Activated T-helper 2 cell treated with anti-CD3 and anti-CD28 coated beads, Interferon-gamma antibody, Interleukin-2, Interleukin-4, amounts not matched to agents 10 μg/mL and 5 μg/mL and 100 μg/mL, durations not matched to agents 14 hours and 24 hours and 36 hours (primary cell): ENCODE measurements around the gene ZC3H6. TPM values are rescaled to one million over a fixed set of nuclear protein-coding genes. Genes with fewer than 3 reads are reported as not detected.
A peak's percentile ranks its signal among the peaks of the same experiment; 100 is the strongest.
"Not testable (repeated sequence)": the region's sequence is repeated elsewhere in the genome, so short reads cannot be mapped to it uniquely, and the experiment has no call there.

ENCODE experiments used
- DNase-seq: peaks from one replicate; pipeline ENCODE4 v3.0.0; 2021; ENCODE audit warnings: low spot score
- H3K27ac Mint-ChIP-seq: one replicate; pipeline ENCODE4 v1.8.0; 2021; ENCODE audit warnings: mixed read lengths
- H3K27me3 Mint-ChIP-seq: one replicate; pipeline ENCODE4 v1.8.0; 2021; ENCODE audit warnings: low read depth, mixed read lengths
- H3K36me3 Mint-ChIP-seq: one replicate; pipeline ENCODE4 v1.8.0; 2021; ENCODE audit warnings: low read depth, mixed read lengths
- H3K4me1 Mint-ChIP-seq: one replicate; pipeline ENCODE4 v1.8.0; 2021; ENCODE audit warnings: low read depth, mixed read lengths
- H3K4me3 Mint-ChIP-seq: one replicate; pipeline ENCODE4 v1.8.0; 2021; ENCODE audit warnings: low read depth, mild to moderate bottlenecking, moderate library complexity, mixed read lengths
- H3K9me3 Mint-ChIP-seq: one replicate; pipeline ENCODE4 v1.8.0; 2021; ENCODE audit warnings: mixed read lengths
- intact Hi-C: fragments of 100-400 bp; cut with micrococcal nuclease; formaldehyde crosslinking; loops from one replicate; pipeline ENCODE4 v1.15.1; 2023
- total RNA-seq: library from RNA; stranded (reverse); gene quantifications from 2 replicates; pipeline ENCODE4 v1.2.3, GENCODE V29; 2022

The ZC3H6 gene
- total RNA-seq, 1 donor from 2014 or later: 8.2 TPM

DNA sequence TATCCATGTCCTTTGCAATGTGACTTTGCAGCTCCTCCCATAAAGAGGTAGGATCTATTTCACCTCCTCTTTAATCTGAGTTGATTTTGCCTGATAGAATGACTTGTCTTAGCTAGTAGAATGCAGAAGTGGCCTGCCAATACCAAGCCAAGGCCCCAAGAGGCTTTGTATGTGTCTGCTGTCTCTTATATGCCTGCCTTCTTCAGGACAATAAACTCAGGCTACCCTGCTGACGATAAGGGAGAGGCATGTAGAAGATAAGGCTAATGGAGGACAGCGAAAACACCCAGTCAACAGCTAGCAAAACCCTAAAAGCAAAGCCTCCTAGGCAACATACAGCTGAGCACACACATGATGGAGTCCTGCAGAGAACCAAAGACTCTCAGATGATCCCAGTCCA is 18.7 kb upstream of the ZC3H6 start:
- DNase-seq: no peak
- intact Hi-C loops: loop anchor here (5.0 to 10.0 kb wide), 3 partner anchors 286 to 372 kb away; partner anchors contain the start of genes ANAPC1, CHCHD5 and POLR1B
- Mint-ChIP-seq H3K36me3 (peaks cover 6% of the 10 kb centered on the region), H3K9me3 (no peaks in the 10 kb centered on the region), H3K27ac (no peak overlapping the region), H3K4me3 (no peak overlapping the region), H3K4me1 (peaks cover 27% of the 10 kb centered on the region), H3K27me3 (no peaks in the 10 kb centered on the region)

DNA sequence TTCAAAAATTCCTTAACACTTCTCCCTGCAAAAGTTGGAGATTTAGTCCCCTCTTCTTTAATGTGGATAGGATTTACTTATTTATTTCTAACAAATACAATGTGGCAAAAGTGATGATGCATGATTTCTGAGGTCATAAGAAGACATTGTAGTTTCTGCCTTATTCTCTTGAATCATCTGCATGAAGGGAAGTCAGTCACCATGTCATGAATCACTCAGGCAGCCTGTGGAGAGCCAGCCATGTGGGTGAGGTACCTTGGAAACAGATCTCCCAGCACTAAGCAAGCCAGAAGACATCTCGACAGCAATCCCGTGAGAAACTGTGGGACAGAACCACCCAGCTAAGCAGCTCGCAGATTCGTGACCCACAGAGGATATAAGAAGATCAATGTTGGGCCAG is 17.8 kb upstream of the ZC3H6 start:
- no peaks in the 10 kb centered on the region for H3K27me3 Mint-ChIP-seq
- H3K4me3 Mint-ChIP-seq: no peak overlapping the region
- intact Hi-C loops: loop anchor here (5.0 to 10.0 kb wide), 3 partner anchors 285 to 373 kb away; partner anchors contain the start of genes ANAPC1, CHCHD5 and POLR1B
- peak overlapping the region; percentile 31 for H3K27ac Mint-ChIP-seq
- peaks cover 27% of the 10 kb centered on the region for H3K4me1 Mint-ChIP-seq
- peaks cover under 1% of the 10 kb centered on the region for H3K9me3 Mint-ChIP-seq
- peaks cover 6% of the 10 kb centered on the region for H3K36me3 Mint-ChIP-seq
- no peak for DNase-seq

DNA sequence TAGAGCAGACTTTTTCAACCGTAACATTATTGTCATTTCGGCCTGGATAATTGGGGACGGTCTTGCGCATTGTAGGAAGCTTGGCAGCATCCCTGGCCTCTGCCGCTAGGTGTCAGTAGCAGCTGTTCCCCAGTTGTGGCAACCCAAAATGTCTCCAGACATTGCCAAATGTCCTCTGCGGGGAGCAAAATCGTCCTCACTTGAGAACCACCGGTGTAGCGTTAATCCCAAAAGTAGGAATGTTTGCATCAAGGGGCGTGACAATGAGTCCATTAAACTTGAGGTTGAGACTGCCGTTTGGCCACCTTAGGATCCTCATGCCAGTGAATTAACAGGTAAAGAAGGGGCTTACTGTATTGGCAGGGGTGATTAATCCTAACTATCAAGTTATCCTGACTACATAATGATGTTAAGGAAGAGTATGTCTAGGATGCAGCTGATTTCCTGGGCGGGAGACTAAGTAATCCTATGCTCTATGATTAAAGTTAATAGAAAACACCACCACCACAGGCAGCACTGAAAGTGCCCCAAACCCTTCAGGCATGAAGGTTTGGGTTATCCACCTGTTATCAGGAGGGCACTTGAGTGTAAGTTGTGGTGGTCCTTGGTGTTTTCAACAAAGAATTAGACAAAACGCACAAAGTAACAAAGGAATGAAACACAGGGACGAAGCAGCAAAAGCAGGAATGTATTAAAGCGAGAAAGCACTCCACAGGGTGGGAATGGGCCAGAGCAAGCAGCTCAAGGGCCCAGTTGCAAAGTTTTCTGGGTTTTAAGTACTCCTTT is 15.7 kb upstream of the ZC3H6 start:
- H3K9me3 Mint-ChIP-seq: peaks cover 6% of the 10 kb centered on the region
- H3K27me3 Mint-ChIP-seq: peaks cover 1% of the 10 kb centered on the region
- peak overlapping the region; percentile 61 for H3K27ac Mint-ChIP-seq
- H3K4me3 Mint-ChIP-seq: peak overlapping the region; percentile 0
- peak; percentile 72 for DNase-seq
- intact Hi-C loops: loop anchor here (1.0 to 10.0 kb wide), 5 partner anchors 16 to 375 kb away; partner anchors contain the start of genes ANAPC1, CHCHD5, POLR1B and ZC3H6
- H3K36me3 Mint-ChIP-seq: no peaks in the 10 kb centered on the region
- peaks cover 15% of the 10 kb centered on the region for H3K4me1 Mint-ChIP-seq

DNA sequence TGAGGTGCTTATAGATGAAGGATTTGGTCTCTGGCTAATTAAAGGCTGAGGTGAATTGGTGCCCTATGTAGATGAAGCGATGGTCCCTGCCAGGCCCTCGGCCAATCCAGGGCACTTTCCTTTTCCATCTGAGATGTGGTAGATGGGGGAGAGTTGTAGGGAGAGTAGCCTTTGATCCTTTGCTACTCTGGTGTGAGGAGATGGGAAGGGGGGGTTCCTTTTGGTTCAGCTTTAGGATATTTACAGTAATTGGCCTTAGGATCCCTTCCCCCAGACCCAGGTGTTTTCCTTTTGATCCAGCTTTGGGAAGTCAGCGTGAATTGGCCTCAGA is 15.1 kb upstream of the ZC3H6 start:
- Mint-ChIP-seq H3K4me3 (no peak overlapping the region), H3K9me3 (peaks cover 6% of the 10 kb centered on the region), H3K27ac (no peak overlapping the region), H3K4me1 (peaks cover 15% of the 10 kb centered on the region), H3K27me3 (peaks cover 3% of the 10 kb centered on the region), H3K36me3 (no peaks in the 10 kb centered on the region)
- no peak for DNase-seq
- intact Hi-C loops: no loop called here

DNA sequence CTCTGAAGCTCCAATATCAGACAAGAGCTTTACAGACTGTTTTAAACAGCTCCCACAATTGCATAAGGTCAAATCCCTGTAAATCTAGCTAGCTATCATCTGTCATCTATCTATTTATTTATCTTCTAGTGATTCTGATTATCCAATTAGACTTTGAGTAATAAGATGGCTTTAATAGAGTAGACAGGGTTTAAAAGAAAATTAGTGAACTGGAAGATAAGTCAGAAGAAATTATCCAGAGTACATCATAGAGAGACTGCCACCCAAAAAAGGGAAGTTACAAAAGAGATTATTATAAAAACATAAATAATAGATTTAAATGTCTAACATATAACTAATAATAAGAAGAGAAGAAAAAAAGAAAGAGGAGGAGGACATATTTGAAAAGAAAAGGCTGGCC is 12.5 kb upstream of the ZC3H6 start:
- H3K9me3 Mint-ChIP-seq: peaks cover 6% of the 10 kb centered on the region
- H3K4me3 Mint-ChIP-seq: no peak overlapping the region
- no peaks in the 10 kb centered on the region for H3K36me3 Mint-ChIP-seq
- DNase-seq: no peak
- peaks cover 14% of the 10 kb centered on the region for H3K4me1 Mint-ChIP-seq
- H3K27me3 Mint-ChIP-seq: peaks cover 3% of the 10 kb centered on the region
- no peak overlapping the region for H3K27ac Mint-ChIP-seq
- intact Hi-C loops: no loop called here

DNA sequence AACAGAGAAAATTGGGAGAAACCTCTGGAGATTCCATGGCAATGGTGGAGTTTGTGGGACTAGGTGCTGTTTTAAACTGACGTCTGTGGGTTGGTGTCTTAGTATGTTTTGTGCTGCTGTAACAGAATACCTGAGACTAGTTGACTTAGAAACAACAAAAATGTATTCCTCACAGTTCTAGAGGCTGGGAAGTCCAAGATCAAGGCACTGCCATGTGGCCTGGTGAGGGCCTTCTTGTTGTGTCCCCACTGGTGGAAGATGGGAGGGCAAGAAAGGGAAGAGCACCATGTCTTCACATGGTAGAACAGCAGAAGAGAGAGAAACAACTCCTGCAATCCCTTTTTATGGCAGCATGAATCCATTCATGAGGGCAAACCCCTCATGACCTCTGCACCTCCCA is 6.8 kb upstream of the ZC3H6 start:
- Mint-ChIP-seq H3K36me3 (peaks cover 3% of the 10 kb centered on the region), H3K4me1 (peaks cover 6% of the 10 kb centered on the region), H3K4me3 (no peak overlapping the region), H3K9me3 (peaks cover 9% of the 10 kb centered on the region), H3K27ac (no peak overlapping the region), H3K27me3 (peaks cover 1% of the 10 kb centered on the region)
- no peak for DNase-seq
- intact Hi-C loops: no loop called here

DNA sequence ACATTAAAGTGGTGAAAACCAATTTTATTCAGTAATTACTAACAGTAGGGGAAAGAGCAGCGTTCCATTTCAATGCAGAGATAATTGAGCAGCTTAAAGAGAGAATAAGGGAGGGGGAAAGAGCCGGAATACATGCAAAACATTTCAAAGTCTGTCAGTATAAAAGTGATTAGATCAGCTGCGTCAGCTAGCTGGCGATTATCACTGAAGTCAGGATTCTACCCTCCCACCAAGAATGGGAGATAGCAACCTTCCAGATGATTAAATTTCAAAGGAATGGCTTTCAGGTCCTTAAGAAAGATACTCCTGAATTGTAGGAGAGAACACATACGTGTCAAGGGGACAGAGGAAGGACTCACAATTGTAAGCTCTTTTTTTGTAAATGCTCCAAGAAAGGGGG is 2.7 kb upstream of the ZC3H6 start:
- Mint-ChIP-seq H3K27me3 (no peaks in the 10 kb centered on the region), H3K4me3 (peak overlapping the region; percentile 10), H3K27ac (no peak overlapping the region), H3K9me3 (peaks cover 9% of the 10 kb centered on the region), H3K36me3 (peaks cover 3% of the 10 kb centered on the region), H3K4me1 (peaks cover 10% of the 10 kb centered on the region)
- DNase-seq: no peak
- intact Hi-C loops: no loop called here

DNA sequence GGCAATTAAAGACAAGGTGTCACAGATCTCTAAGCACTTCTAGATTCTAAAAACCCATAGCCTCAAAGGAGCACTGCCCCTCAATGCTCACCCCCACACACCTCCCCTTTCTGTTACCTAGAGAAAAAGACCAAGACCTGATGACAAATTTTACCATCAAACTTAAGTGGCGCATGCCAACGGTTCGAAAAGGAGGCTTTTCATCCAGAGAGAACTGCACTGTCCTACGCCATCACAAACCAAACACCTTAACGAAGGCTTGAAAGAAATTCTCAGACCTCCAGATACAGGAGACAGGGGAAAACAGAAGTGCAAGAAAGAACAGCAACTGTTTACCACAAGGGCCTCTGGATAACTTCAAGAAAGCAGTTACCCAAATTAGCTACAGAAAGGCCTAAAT is 2.0 kb upstream of the ZC3H6 start:
- Mint-ChIP-seq H3K9me3 (peaks cover 3% of the 10 kb centered on the region), H3K4me3 (no peak overlapping the region), H3K27ac (no peak overlapping the region), H3K4me1 (peaks cover 10% of the 10 kb centered on the region), H3K36me3 (peaks cover 3% of the 10 kb centered on the region), H3K27me3 (no peaks in the 10 kb centered on the region)
- intact Hi-C loops: no loop called here
- DNase-seq: no peak

DNA sequence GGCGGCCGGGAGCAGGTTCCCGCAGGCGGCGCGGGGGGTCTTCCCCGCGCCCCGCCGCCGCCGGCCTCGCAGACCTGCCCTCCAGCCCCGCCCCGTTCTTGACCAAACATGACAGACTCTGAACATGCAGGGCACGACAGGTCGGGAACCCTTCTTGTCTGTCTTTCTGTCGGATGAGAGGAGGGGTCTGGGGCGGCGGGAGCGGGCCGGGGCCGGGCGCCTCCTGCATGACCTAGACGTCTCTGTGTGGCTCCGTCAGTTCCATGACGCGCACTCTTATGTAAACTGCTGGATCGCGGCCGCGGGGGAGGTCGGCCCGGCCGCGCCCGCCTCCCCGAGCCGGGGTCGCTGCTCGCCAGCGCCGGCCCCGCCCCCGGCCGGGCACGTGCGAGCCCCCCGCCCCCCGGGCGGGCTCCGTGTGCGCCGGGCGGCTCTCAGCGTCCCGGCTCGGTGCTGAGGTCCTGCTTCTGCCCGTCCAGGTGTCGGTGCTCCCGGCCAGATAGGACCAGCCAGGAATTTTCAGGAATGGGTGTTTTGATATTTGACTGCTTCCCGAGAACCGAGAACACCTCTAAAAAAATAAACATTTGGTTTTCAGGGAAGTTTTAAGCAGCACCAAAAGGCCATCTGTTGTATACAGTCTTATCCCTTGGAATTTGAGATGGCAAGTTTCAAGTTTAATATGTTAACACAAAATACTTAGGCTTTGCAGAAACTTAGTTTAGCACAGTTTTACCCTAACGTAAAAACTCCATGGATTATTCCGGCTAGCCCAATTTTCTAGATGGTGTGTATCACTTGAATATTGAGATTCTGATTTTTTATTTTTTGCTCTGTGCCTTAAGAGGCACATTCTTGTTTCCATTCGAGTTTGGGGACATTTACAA is 733 bp downstream of the ZC3H6 start:
- DNase-seq: peak; percentile 74
- H3K4me1 Mint-ChIP-seq: peaks cover 10% of the 10 kb centered on the region
- H3K4me3 Mint-ChIP-seq: peak overlapping the region; percentile 93
- H3K27me3 Mint-ChIP-seq: no peaks in the 10 kb centered on the region
- intact Hi-C loops: loop anchor here (1.0 to 5.0 kb wide), 6 partner anchors 17 to 394 kb away; partner anchors contain the start of genes ANAPC1, CHCHD5 and TTL
- no peaks in the 10 kb centered on the region for H3K9me3 Mint-ChIP-seq
- H3K36me3 Mint-ChIP-seq: no peaks in the 10 kb centered on the region
- H3K27ac Mint-ChIP-seq: peak overlapping the region; percentile 98

DNA sequence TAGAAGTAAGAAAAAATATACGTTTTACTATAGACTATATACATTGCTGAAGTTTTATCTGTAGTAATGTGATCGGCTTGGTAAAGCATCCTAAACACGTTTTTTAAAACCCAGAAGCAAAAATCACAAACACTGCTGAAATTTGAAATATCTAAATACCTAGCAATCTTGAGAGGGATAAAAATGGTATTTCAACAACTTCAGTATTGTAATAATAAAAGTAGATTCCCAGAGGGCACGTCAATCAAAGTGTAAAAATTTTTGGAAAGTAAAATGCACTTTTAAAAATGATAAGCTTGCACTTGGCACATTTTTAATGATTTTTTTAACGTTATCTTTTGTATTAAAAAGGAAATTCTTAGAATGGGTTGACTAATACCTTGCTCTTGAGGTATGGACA is 1.6 kb downstream of the ZC3H6 start:
- Mint-ChIP-seq H3K27ac (no peak overlapping the region), H3K27me3 (no peaks in the 10 kb centered on the region), H3K36me3 (no peaks in the 10 kb centered on the region), H3K4me3 (peak overlapping the region; percentile 80), H3K9me3 (no peaks in the 10 kb centered on the region), H3K4me1 (peaks cover 10% of the 10 kb centered on the region)
- no peak for DNase-seq
- intact Hi-C loops: loop anchor here (5.0 kb wide), 3 partner anchors 205 to 395 kb away; partner anchors contain the start of genes ANAPC1, CHCHD5 and TTL

DNA sequence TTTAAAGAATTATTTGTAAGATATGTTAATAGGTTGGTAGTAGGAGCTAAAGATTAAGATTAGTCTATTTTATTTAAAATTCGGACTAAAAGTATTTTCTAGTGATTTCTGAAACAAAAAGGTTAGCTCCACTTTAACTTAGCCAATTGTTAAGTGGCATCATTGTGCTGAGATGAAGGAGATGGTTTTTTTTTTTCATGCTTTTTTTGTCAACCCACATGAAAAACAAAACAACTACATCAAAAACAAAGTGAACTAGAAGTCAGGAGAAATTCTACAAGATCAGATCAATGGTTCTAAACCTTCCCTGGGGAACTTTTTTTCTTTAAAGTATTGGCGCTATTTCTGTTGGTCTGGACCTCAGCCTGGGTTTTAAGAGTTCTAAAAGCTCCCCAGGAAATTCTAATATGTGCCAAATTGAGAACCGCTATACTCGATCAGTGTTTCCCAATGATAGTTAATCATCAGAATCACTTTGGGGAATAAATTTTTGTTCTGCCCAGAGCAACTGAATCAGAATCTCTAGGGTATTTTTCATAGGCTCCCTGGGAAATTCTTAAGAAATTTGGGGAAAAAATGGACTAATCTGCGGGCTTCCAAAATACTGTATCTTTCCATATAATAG is 2.3 kb downstream of the ZC3H6 start:
- peaks cover 10% of the 10 kb centered on the region for H3K4me1 Mint-ChIP-seq
- no peak overlapping the region for H3K27ac Mint-ChIP-seq
- no peaks in the 10 kb centered on the region for H3K36me3 Mint-ChIP-seq
- intact Hi-C loops: loop anchor here (5.0 kb wide), 3 partner anchors 205 to 395 kb away; partner anchors contain the start of genes ANAPC1, CHCHD5 and TTL
- no peaks in the 10 kb centered on the region for H3K9me3 Mint-ChIP-seq
- H3K27me3 Mint-ChIP-seq: no peaks in the 10 kb centered on the region
- H3K4me3 Mint-ChIP-seq: no peak overlapping the region
- no peak for DNase-seq

DNA sequence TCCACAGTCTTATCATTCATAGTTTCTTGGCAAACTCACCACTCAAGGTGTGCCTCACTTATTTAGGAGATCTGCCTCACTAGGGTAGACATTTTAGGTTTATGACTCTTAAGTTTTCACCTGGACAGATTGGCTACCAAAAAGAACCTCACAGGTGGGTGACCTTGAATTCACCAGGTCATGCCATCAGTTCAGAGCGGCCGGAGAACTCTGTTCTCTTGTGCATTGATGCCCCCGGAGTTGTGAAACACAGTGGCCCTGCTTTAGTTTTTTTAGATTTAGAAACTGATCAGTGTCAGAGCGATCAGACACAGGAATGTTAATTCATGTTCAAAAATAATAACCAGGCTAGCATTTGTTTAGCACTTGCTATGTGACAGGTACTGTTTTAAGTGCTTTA is 6.7 kb downstream of the ZC3H6 start:
- DNase-seq, H3K36me3 Mint-ChIP-seq, H3K9me3 Mint-ChIP-seq, H3K27ac Mint-ChIP-seq, H3K4me3 Mint-ChIP-seq, intact Hi-C loops, H3K4me1 Mint-ChIP-seq, H3K27me3 Mint-ChIP-seq: not testable (repeated sequence)
